Activated naive CD4-positive, alpha-beta T cell treated with anti-CD3 and anti-CD28 coated beads, Interleukin-2, amount 50 U/mL, for 24 hours (primary cell): Measurements from ENCODE around the gene GRK5.
"Not testable (repeated sequence)": the region's sequence is repeated elsewhere in the genome, so short reads cannot be mapped to it uniquely, and the experiment has no call there.

Experiments used
- H3K27ac Mint-ChIP-seq: one replicate; pipeline ENCODE4 v1.8.0; 2021; ENCODE audit warnings: mild to moderate bottlenecking, mixed read lengths
- H3K27me3 Mint-ChIP-seq: one replicate; pipeline ENCODE4 v1.8.0; 2021; ENCODE audit warnings: mixed read lengths
- H3K36me3 Mint-ChIP-seq: one replicate; pipeline ENCODE4 v1.8.0; 2021; ENCODE audit warnings: mixed read lengths
- H3K4me1 Mint-ChIP-seq: one replicate; pipeline ENCODE4 v1.8.0; 2021; ENCODE audit warnings: mixed read lengths
- H3K4me3 Mint-ChIP-seq: one replicate; pipeline ENCODE4 v1.8.0; 2021; ENCODE audit warnings: mild to moderate bottlenecking, mixed read lengths
- H3K9me3 Mint-ChIP-seq: one replicate; pipeline ENCODE4 v1.8.0; 2021; ENCODE audit warnings: mixed read lengths

The GRK5 gene

DNA sequence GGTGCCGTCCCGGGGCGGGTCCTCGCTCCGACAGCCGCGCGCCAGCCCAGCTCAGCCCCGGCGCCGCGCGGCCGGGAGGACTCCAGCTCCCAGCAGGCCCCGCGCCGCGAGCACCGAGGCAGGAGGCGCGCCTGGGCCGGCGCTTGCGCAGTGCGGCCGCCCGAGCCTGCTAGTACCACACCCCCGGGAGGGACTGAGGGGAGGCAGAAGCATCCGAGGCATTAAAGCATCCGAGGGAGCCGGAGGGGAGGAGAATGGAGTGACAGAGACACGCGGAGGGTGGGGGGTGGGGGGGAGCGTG, at the start of gene GRK5:
TSS of gene GRK5 (plus strand) at position 206 of the 301 bp plus-strand sequence. CDS start 347 bp downstream, outside the sequence.
- peak within 1 kb of the TSS; percentile 98 for H3K27ac Mint-ChIP-seq
- no peaks in the 10 kb centered on the region for H3K36me3 Mint-ChIP-seq
- no peaks in the 10 kb centered on the region for H3K9me3 Mint-ChIP-seq
- no peaks in the 10 kb centered on the region for H3K27me3 Mint-ChIP-seq
- peak within 1 kb of the TSS; percentile 98 for H3K4me3 Mint-ChIP-seq
- H3K4me1 Mint-ChIP-seq, result peaks cover 50% of the 10 kb centered on the region

DNA sequence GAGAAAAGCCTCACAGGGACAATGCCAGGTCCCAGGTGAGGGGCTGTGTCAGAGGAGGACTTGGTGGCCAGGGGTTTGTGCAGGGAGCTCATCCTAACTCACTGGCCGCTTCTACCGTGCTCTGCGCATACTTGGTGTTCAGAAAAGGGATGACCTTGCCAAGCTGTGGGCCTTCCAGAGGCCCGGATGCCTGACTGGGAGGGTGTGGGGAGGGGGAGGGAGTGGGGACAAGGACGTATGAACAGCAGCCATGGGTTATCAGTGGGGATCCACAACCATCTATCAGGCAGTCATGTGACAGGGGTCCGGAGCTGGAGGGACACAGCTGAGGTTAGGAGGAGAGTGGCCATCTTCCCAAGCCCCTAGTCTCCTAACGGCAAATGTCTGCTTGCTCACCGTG, 48.0 kb upstream of the GRK5 start:
- H3K27ac Mint-ChIP-seq, result no peak overlapping the region
- H3K9me3 Mint-ChIP-seq, result no peaks in the 10 kb centered on the region
- no peak overlapping the region for H3K4me3 Mint-ChIP-seq
- H3K36me3 Mint-ChIP-seq, result peaks cover 11% of the 10 kb centered on the region
- no peaks in the 10 kb centered on the region for H3K27me3 Mint-ChIP-seq
- H3K4me1 Mint-ChIP-seq, result peaks cover 11% of the 10 kb centered on the region

DNA sequence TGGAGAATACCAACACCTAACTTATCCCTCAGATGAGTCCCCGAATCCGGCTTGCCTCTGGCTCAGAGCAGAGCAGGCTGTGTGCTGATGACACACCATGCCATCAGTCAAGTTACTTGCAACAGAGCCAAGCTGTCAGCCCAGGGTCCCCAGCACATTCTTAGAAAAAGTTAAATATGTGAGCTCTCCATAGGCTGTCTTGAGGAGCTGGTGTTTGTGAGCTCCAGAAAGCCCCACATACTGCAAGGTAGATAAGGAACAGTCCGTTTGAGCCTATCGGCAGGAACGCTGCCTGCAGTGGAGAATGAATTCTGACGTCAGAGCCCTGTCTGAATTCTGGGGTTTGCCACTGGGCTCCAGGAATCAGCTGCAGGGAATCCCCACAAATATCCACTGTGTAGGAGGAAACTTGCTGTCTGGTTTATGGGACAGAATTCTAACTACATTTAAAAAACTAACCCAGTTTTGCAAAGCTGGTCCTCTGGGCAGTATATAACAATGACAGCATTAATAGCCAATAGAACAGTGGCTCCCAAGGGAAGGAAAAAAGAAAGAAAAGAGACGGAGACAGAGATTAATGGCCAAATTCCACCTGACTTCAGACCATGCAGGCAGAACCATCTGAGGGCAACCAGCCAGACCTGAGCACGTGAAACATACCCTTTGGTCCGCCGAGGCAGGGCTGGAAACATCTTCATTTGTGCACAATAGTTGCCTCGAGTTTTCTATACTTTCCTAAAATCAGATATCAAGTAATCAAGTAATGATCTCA, 45.5 kb upstream of the GRK5 start:
- no peak overlapping the region for H3K27ac Mint-ChIP-seq
- H3K4me1 Mint-ChIP-seq, result peaks cover 29% of the 10 kb centered on the region
- H3K27me3 Mint-ChIP-seq, result no peaks in the 10 kb centered on the region
- H3K36me3 Mint-ChIP-seq, result peaks cover 10% of the 10 kb centered on the region
- H3K9me3 Mint-ChIP-seq, result no peaks in the 10 kb centered on the region
- H3K4me3 Mint-ChIP-seq, result no peak overlapping the region

DNA sequence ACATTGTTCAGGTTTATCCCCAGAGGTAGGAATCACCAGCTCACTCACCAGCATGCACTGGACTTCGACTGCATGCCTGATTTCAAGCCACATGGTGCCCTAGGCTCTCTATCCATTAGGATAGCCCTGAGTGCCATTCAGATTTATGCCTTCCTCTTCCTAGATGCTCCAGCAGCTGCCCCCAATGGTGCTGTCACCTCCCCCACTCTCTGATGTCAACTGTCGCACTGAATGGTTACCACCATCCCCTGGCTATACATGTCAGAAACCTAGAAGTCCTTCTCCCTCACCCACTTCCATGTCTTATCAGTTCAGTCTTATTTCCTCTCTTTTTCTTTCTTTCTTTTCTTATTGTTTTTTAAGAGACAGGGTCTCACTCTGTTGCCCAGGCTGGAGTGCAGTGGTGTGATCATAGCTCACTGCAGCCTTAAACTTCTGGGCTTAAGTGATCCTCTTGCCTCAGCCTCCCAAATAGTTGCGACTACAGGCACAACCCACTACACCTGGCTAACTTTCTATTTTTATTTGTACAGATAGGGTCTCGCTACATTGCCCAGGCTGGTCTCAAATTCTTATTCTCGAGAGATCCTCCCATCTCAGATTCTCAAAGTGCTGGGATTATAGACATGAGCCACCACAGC, 44.8 kb upstream of the GRK5 start:
- H3K36me3 Mint-ChIP-seq, result peaks cover 9% of the 10 kb centered on the region
- H3K9me3 Mint-ChIP-seq, result no peaks in the 10 kb centered on the region
- H3K27me3 Mint-ChIP-seq, result no peaks in the 10 kb centered on the region
- H3K27ac Mint-ChIP-seq, result peak overlapping the region; percentile 80
- H3K4me3 Mint-ChIP-seq, result no peak overlapping the region
- peaks cover 33% of the 10 kb centered on the region for H3K4me1 Mint-ChIP-seq

DNA sequence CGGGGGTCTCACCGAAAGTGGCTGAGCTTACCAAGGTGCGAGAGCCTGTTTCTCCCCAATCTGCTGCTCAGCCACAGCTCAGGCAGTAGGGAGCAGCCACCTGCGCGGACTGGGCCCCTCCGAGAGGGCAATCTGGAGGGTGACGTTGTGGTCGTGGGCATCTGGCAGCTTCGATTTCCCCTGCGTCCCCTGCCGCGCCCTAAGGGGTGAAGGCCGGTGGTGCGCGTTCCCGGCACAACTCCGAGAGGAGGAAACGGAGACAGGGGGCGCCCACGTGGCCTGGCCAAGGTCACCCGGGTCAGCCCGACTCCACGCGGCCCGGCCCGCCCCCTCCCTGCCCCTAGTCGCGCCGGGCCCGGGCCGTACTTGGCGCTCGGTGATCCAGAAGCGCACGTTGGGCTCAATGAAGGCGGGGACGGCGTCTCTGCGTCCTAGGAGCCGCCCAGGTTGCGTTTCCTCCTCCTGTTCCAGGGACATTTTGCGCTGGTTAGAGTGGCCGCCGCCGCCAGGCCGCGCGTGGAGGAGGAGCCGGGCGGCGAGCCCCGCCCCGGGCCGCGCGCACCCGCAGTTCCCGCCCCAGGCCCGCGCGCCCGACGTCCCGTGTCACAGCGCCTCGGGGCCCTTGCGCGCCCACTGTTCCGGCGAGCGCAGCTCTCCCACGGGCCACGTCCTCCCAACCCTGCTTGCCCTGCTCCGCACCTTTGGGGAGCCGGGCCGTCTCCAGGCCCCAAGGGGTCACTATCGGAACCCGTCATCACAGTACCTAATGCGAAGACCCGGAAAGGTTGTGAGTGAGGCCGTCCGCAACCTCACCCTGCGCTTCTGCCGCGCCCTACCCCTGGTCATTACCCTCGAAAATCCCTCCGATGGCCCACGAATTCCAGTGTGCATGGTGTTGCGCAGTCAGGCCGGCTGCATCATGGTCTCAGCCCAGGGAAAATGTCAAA, 41.9 kb upstream of the GRK5 start, which contains the start of gene SFXN4:
TSS of gene SFXN4 (minus strand) at position 544 of the 947 bp plus-strand sequence. CDS start at position 477, 67 bp downstream.
- Mint-ChIP-seq H3K4me3 (peak within 1 kb of the TSS; percentile 90), H3K4me1 (peaks cover 33% of the 10 kb centered on the region), H3K27me3 (no peaks in the 10 kb centered on the region), H3K36me3 (peaks cover 3% of the 10 kb centered on the region), H3K9me3 (no peaks in the 10 kb centered on the region), H3K27ac (peak within 1 kb of the TSS; percentile 89)

DNA sequence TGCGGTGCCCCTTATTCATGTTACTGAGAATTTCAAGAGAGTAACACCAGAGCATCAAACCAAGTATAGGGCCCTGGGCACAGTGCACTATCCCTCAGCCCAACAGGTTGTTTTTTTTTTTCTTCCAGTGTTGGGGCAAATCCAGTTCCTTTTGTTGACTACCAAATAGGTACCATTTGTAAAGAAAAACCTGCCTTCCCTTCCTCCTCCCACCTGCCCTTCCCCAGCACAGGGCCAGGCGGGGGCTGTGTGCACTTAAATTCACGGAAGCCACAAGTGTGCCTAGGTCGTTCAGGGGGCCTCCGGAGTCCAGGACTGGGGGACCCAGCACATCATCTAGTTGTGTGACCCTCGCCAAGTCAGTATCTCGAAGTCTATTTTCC, 41.3 kb upstream of the GRK5 start:
- Mint-ChIP-seq H3K36me3 (peaks cover 3% of the 10 kb centered on the region), H3K4me3 (peak overlapping the region; percentile 90), H3K4me1 (peaks cover 33% of the 10 kb centered on the region), H3K9me3 (no peaks in the 10 kb centered on the region), H3K27ac (peak overlapping the region; percentile 63), H3K27me3 (no peaks in the 10 kb centered on the region)

DNA sequence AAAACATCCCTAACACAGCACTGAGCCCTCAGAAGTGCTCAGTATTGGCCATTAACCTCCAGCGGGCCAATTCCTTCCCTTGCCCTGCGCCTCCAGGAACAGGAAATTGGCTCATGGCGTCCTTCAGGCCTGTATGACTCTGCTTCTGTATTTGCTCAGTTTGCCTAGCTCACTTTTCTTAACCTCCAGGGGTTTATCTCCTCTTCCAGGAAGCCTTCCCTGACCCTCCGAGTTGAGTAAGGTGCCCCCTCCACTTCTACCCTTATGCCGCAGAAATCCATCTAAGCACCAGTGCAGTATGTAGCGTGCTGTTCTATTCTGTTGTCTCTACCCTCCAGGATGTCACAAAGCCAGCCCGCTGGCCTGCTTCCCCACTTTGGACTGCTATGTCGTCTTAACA, 40.8 kb upstream of the GRK5 start:
- no peaks in the 10 kb centered on the region for H3K9me3 Mint-ChIP-seq
- peak overlapping the region; percentile 90 for H3K4me3 Mint-ChIP-seq
- H3K4me1 Mint-ChIP-seq, result peaks cover 33% of the 10 kb centered on the region
- H3K27ac Mint-ChIP-seq, result peak overlapping the region; percentile 63
- H3K27me3 Mint-ChIP-seq, result no peaks in the 10 kb centered on the region
- peaks cover 3% of the 10 kb centered on the region for H3K36me3 Mint-ChIP-seq

DNA sequence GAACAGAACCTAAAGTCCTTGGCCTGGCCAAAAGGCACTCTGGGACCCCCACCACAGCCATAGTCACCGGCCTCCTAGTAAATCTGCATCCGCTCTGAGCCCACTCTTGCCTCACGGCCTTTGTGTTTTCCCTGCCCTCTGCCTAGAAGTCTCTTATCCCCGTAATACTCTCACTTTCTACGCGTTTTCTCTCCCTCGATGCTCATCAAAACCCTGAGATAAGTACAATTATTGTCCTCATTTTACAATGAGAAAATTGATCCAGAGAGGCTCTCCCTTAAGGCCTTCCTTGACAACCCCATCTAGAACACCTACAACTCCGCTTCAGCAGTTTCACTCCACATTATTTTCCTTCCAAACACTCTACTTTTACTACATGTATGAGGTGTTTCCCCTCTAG, 40.3 kb upstream of the GRK5 start:
- Mint-ChIP-seq H3K9me3 (no peaks in the 10 kb centered on the region), H3K4me3 (peak overlapping the region; percentile 90), H3K27ac (peak overlapping the region; percentile 63), H3K36me3 (peaks cover 5% of the 10 kb centered on the region), H3K4me1 (peaks cover 33% of the 10 kb centered on the region), H3K27me3 (no peaks in the 10 kb centered on the region)

DNA sequence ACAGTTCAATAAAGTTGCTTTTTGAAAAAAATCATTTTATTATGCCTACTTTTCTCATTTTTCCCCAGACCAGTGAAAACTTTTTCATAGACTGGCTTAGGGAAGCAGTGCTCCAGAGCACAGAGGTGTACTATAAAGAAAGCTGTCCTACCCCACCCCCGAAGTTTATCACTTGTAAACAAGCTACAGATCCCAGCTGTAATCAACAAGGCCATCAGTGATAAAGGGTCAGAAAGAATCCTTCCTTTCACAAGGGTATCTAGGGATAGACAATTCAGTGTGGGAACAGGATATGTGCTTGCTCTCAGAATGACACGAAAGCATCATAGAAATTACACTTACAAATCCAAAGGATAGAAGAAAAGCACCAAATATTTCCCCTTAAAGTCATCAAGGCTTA, 33.3 kb upstream of the GRK5 start:
- peaks cover 17% of the 10 kb centered on the region for H3K36me3 Mint-ChIP-seq
- H3K4me1 Mint-ChIP-seq, result peaks cover 30% of the 10 kb centered on the region
- H3K9me3 Mint-ChIP-seq, result no peaks in the 10 kb centered on the region
- no peak overlapping the region for H3K4me3 Mint-ChIP-seq
- H3K27me3 Mint-ChIP-seq, result no peaks in the 10 kb centered on the region
- no peak overlapping the region for H3K27ac Mint-ChIP-seq

DNA sequence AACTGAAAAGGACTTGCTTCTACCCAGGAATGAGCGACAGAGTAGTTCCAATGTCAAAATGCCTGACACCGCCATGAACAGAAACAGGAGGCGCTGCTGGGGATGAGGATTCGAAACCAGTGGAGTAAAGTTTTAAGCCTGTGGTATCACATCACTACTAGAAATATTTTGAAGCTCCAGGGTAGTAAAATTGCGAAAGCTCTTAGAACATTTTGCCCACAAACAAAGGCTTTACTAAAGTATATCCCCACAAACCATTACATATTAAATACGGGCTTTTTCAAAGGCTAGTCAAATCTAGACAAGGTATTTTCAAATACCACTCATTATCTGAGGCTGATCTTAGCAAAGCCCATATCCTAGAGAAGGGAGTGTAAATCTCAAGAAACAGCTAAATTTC, 31.2 kb upstream of the GRK5 start:
- H3K27me3 Mint-ChIP-seq, result no peaks in the 10 kb centered on the region
- no peaks in the 10 kb centered on the region for H3K9me3 Mint-ChIP-seq
- H3K4me1 Mint-ChIP-seq, result peaks cover 38% of the 10 kb centered on the region
- H3K4me3 Mint-ChIP-seq, result peak overlapping the region; percentile 99
- peak overlapping the region; percentile 43 for H3K27ac Mint-ChIP-seq
- peaks cover 17% of the 10 kb centered on the region for H3K36me3 Mint-ChIP-seq

DNA sequence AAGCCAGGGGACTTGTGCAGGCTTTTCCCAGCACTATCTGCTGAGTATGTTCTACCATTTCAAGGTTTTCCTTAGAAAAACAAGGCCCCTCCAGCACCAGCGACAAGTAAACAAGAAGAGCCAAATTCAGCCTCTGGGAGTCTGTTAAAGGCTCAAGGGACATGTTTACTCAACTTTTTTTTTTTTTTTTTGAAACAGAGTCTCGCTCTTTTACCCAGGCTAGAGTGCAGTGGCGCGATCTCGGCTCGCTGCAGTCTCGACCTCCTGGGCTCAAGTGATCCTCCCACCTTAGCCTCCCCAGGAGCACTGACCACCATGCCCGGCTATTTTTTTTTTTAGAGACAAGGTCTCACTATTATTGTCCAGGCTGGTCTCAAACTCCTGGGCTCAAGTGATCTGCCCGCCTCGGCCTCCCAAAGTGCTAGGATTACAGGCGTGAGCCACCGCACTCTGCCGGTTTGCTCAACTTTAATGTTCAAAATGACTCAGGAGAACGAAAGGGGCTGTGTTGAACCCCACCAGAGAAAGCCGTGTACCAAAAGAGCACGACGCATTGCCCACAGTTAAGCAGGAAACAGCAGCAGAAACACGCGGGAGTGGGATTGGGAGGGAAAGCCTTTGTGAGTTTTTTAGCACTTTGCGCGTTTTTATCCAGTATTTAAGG, 29.5 kb upstream of the GRK5 start:
- Mint-ChIP-seq H3K4me1 (peaks cover 38% of the 10 kb centered on the region), H3K9me3 (no peaks in the 10 kb centered on the region), H3K4me3 (peak overlapping the region; percentile 99), H3K27ac (peak overlapping the region; percentile 99), H3K36me3 (peaks cover 11% of the 10 kb centered on the region), H3K27me3 (no peaks in the 10 kb centered on the region)

DNA sequence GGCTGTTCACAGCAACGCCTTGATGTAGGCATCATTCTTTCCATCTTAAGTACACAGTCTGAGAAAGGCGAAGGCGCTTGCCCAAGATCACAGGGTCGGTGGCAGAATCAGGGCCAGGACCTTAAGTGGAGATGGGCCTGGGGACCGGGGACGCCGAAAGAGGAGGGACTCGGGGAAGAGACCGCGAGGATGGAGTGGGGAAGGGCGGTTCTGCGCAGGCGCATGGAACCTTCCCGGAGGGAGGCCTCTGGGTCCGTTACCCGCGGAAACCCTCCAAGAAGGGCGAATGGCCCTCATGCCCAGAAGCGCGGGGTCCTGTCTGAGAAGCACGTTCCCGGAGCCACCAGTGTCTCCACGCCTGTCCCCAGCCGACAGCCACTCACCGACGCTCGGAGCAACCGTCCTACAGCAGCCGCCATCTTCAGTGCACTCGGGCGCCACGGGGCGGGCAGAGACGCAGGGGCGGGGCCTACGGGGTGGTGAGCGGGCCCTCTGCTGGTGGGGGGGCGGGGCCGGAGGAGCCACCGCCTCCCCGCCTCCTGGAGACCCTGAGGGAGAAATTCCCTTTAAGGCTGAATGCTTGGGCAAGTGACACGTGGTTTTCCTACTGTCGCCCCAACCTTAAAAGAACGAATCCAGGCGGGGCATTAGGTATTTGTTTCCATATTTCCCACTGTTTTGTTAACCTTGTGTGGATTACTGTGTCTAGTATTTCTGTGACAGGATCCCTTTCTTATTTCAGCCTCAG, 28.8 kb upstream of the GRK5 start, which contains the start of gene PRDX3:
TSS of gene PRDX3 (minus strand) at position 441 of the 748 bp plus-strand sequence. CDS start at position 419, 22 bp downstream.
- H3K4me3 Mint-ChIP-seq, result peak within 1 kb of the TSS; percentile 99
- peaks cover 11% of the 10 kb centered on the region for H3K36me3 Mint-ChIP-seq
- peak within 1 kb of the TSS; percentile 99 for H3K27ac Mint-ChIP-seq
- H3K27me3 Mint-ChIP-seq, result no peaks in the 10 kb centered on the region
- peaks cover 38% of the 10 kb centered on the region for H3K4me1 Mint-ChIP-seq
- no peaks in the 10 kb centered on the region for H3K9me3 Mint-ChIP-seq

DNA sequence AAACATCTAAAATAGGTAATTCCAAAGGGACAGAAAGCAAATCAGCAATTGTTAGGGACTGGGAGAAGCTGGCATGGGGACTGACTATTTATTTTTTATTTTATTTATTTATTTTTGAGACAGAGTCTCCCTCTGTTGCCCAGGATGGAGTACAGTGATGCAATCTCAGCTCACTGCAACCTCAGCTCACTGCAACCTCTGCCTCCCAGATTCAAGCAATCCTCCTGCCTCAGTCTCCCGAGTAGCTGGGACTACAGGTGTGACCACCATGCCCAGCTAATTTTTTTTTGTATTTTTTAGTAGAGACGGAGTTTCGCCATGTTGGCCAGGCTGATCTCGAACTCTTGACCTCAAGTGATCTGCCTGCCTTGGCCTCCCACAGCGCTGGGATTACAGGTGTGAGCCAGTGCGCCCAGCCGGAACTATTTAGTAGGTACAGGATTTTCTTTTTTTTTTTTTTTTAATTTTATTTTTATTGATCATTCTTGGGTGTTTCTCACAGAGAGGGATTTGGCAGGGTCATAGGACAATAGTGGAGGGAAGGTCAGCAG, 26.4 kb upstream of the GRK5 start:
- not testable (repeated sequence) for H3K4me3 Mint-ChIP-seq, H3K27me3 Mint-ChIP-seq, H3K9me3 Mint-ChIP-seq, H3K36me3 Mint-ChIP-seq, H3K27ac Mint-ChIP-seq
- H3K4me1 Mint-ChIP-seq, result peaks cover 35% of the 10 kb centered on the region

DNA sequence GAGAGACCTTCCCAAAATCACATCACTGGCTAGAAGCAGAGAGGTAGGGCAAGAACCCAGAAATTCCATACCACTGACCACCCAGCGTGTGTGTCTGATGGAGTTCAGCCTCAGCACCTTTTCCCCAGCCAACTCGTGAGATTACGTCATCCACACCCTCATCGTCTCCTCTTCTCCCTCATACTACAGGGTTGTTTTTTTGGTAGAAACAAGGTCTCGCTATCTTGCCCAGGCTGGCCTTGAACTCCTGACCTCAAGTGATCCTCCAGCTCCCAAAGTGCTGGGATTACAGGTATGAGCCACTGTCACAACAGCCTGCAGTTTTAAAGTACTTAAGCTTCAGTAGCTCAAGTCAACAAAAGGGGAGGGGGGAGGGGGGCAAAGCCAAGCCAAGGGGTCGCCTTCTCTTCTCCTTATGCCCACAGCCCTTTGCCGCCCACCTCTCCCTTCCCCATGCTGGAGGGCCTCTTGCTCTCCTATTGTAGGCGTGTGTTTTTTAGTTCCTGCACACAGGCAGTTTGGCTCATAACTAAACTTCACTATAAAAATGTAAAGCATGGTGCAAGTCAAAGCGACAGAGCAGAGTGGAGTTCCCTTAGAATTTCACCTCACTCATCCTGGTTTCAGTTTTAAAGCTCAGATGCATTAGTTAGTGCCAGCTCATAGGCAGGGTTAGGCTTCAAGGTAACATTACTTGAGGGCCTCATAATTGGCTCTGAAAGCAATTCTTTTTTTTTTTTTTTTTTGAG, 23.5 kb upstream of the GRK5 start:
- Mint-ChIP-seq H3K9me3 (no peaks in the 10 kb centered on the region), H3K4me3 (no peak overlapping the region), H3K4me1 (peaks cover 17% of the 10 kb centered on the region), H3K27me3 (no peaks in the 10 kb centered on the region), H3K27ac (no peak overlapping the region), H3K36me3 (no peaks in the 10 kb centered on the region)
